HG03457 (cell line): ENCODE results near the gene THRA.

Experiments
- ATAC-seq: cut with Tn5 transposase; IDR thresholded peaks from one replicate; pipeline ENCODE4 v1.9.1; 2021; ENCODE audit warnings: moderate number of reproducible peaks; ENCODE audit not compliant: unreplicated experiment

The THRA gene

GRCh38 chr17:40026816-40027613, 35.8 kb upstream of the THRA start:
- ATAC-seq, result no peak

DNA sequence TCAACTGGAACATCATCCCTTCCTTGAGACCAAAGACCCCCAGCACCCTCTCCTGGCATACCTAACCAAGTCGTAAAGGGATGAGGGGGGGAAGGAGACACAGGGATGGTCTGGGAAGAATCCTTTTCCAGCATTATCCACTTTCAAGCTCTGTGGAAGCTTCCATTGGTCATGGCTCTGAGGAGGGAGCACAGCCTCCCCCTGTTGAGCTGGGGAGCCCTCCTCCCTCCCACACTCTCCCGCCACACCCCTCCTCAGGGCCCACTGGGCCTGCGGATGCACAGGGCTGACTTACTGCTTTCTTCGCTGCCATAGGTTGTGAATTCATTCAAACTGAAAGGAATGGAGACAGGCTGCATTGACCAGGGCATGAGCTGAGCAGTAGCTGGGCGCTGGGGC, 35.2 kb upstream of the THRA start:
- ATAC-seq, result no peak

DNA sequence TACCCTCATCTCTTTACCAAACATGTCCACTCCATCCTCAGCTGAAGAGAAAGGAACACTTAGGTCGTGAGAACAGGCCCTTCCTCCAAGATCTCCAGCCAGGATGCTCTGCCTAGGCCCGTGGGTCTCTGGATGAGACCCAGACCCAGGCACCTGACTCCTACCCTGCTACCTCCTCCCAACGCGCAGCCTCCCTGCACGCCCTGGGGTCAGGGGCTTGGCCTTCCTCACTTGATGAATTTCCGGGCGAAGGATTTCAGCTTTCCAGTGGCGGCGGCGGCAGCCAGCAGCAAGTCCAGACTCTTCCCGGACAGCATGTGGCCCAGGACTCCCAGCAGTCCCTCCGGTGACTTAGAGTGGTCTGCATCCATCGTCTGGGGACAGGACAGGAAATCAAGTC, 34.2 kb upstream of the THRA start:
- ATAC-seq, result no peak

DNA sequence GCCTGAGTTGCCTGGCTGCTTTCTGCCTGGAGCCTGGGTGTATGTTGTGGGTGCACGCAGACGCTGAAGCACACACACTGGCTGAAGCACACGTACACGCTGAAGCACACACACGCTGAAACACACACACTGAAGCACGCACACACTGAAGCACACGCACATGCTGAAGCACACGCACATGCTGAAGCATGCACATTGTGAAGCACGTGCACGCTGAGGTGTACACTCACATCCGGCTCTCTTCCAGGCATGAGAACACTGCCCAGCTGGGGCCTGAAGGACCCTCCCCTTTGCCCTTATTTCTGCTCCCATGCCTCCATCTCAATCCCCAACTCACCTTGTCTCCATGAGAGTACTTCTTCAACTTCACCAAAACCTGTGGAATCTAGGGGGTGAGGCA, 31.1 kb upstream of the THRA start:
- no peak for ATAC-seq

DNA sequence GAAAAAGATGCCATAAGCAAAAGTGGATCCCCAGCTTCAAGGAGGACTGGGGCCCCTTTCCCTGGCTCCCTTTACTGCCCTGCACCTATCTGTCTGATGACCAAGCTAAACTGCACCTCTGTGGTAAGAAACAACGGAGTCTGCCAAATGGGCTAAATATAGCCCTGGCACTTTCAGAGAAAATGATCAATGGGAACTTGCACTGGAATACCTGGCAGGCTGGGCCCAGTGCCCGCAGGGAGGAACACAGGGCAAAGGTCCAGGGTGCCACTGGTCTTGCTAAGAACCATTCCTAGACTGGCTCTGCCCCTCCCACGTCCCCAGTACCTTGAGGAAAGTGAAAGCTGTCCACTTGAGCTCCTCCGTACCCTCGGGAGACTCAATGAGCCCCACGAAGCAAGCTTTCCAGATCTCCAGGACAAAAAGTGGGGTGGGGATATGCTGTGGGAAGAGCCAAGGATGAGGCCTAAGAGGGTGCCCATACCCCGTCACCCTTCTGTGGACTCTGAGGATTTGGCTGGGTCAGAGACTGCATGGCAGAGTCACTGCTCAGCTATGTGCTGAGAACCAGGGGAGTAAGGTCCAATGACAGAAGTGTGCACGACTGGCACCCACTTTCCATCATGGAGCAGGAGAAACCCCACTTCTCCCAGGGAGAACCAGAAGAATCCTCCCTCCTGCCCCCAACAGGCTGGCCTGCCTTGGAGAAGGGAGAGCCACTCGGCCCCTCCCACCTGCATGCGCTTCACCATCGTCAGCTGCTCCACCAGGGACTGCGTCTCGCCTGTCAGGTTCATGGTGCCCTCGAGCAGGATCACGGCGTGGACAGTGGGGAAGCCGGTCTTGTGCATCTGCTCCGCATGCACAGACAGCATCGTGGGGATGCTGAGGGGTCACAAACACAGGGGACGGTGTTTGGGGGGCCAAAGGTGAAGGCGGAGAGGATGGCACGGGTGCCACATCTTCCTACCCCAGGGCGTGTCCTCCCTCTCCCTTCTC, 30.1 kb upstream of the THRA start:
- no peak for ATAC-seq

- ATAC-seq, result no peak
These were observed 29.4 kb upstream of the THRA start for GRCh38 chr17:40033339-40033738.

DNA sequence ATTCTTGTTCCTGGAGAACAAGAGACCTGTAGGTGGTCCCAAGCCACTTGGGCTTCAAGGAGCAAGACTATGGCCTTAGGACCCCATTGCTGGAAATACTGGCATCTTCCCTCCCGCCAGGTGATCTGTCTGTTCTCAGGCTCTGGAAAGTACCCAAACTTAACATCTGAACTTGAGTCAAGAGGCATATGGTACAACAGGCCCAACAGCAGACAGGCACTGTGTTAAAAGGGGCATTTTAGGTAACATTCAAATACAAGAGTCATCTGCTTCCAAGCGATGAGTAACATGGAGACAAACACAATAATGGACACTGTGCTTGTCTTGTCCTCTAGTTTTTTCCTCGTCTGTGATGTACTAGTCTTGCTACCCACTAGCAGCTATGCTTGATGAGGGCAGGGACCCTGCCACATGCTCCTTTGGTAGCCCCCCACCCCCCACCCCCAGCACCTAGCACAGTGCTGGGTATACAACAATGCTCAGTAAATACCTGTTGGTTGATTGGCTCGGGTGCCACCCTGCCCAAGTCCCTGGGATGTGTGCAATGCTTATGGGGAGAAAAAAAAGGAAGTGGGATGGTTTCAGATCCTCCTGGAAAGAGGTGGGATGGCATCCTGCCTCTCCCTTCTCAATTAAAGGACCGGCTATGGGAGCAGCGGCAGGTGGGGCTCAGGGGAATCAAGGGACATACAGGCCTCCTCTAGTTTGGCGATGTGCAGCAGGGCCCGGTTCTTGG, 28.2 kb upstream of the THRA start:
- ATAC-seq, result no peak

GRCh38 chr17:40035162-40035559, 27.6 kb upstream of the THRA start:
- ATAC-seq, result no peak

GRCh38 chr17:40038882-40039513, 23.8 kb upstream of the THRA start:
- no peak for ATAC-seq

DNA sequence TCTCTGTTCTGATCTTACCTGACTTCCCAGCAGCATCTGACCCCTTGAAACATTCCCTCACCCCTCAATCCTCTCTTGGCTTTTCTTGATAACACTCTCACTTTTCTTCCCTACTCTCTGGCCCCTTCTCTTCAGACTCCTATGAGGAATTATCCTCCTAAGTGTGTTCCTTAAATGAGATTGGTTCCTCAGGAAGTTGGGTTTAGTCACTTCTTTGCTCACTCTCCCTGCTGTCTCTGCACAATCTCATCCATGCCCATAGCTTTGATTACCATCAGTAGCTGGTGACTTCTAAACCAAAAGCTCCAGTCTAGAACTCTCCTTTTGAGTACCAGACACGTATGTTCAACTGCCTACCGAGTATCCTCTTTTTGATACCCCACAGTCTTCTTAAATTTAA, 21.6 kb upstream of the THRA start:
- ATAC-seq, result no peak

DNA sequence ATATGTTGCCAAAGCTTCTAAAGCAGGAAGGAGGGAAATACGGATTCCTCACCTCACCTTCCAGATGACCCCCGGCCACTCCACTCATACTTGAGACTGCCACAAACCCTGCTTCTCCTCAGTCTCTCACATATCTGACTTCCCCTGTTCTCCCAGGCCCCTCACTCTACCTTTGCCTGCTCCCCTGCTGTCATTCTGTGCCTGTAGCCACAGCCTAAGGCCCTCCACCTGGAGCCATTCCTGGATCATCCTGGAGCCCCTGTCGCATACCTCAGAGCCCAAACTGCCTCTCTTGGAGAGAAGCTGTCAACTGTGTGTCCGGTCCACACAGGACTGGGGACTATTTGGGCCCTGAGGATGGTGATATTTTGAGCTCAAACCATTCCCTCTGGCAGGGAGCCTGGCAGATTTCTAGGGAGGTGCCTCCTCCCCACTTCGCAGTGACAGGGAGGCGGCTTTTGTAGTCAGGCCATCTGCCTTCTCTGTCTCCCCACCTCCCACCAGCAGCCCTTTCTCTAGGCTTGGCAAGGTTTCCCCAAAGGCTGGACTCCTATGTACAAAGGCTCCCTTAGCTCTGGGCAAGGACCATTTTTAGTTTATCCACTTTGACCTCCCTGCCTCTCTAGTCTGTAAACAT, 6.3 kb upstream of the THRA start:
- no peak for ATAC-seq

- no peak for ATAC-seq
These were observed 4.5 kb upstream of the THRA start for GRCh38 chr17:40058186-40058784.

- ATAC-seq, result no peak
These were observed 3.9 kb upstream of the THRA start for GRCh38 chr17:40058865-40059264.

DNA sequence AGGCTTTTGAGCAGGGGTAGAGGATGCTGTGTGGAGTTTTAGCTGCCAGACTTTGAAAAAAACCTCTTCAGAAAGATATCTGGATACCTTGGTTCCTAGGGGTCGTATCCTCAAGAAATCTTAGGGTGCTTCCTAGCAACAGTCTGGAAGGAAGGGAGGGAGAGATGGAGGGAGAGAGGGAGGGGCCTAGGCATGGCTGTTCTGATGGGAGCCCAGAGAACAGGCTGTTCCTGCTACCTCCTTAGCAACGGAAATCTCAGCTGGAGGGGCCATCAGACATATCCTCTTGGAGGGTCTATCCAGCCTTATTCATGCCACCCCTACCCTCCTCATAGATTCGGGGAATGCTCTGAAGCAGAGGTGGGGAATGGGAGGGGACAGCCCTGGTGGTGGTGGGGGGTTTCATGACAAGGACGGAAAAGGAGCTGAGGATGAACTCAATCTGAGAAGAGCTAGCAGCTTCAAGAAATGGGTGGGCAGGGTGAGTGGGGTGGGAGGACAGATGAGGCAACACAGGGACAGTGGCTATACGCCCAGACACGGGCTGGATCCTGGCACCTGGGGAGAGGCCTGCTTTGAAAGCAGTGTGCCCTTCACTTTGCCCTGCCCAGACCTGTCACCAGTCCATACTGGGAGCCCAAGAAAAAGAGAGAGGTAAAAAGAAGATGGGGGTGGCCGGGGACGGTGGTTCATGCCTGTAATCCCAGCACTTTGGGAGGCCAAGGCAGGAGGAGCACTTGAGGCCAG, 2.9 kb upstream of the THRA start:
- ATAC-seq, result no peak

DNA sequence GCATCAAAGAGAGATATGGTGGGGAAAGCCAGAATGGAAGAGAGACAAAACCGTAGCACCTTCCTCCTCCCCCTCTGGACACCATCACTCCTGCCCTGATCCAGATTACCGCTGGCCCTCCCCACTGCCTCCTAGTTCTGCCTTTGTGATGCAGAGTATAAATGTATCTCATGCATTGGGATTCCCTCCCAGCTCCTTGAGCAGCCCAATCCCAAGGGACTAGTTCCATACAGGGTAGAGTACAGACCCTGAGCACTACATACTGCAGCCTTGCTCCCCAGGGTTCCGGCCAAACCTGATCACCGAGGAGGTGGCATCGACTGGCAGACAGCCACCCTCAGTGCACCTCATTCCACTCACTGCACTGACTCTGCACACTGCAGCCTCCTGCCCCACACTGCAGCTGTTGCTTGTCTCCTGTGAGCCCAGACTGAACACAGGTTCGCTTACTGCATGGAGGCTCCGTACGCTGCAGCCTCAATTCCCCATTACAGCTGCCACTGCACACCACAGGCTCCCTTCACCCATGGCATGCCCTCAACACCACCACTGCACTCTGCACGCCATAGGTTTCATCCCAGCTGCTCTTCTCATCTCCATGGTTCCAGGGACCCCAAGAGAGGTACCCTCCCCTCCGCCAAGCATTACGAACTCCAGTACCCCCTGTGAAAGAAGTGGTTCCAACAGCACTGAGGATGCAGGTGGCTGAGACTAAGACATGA, 1.7 kb upstream of the THRA start:
- ATAC-seq, result no peak

- no peak for ATAC-seq
These were observed 1.1 kb upstream of the THRA start for GRCh38 chr17:40061609-40062038.

- no peak for ATAC-seq
These were observed 514 bp downstream of the THRA start for GRCh38 chr17:40063187-40063771.

- no peak for ATAC-seq
These were observed 1.3 kb downstream of the THRA start for GRCh38 chr17:40063901-40064531.
